IPS-20b (cell line): Measurements from ENCODE around the gene CCDC152.
"Not testable (repeated sequence)": the region's sequence is repeated elsewhere in the genome, so short reads cannot be mapped to it uniquely, and the experiment has no call there.

ENCODE experiments used
- H3K27ac ChIP-seq: one replicate; pipeline ENCODE4 v1.5.1; 2013; ENCODE audit warnings: low read length
- H3K27me3 ChIP-seq: 2 replicates; pipeline ENCODE4 v1.6.1; 2013; ENCODE audit warnings: mild to moderate bottlenecking, low read length, inconsistent platforms; ENCODE audit not compliant: insufficient read depth
- H3K36me3 ChIP-seq: 2 replicates; pipeline ENCODE4 v1.6.1; 2013; ENCODE audit warnings: low read depth, mild to moderate bottlenecking, inconsistent platforms, low read length, moderate library complexity; ENCODE audit not compliant: insufficient read depth
- H3K4me1 ChIP-seq: 2 replicates; pipeline ENCODE4 v1.6.1; 2013; ENCODE audit warnings: mild to moderate bottlenecking, control low read depth, inconsistent platforms, low read length, moderate library complexity; ENCODE audit not compliant: insufficient read depth
- H3K4me3 ChIP-seq: 2 replicates; pipeline ENCODE4 v1.5.1; 2013; ENCODE audit warnings: mild to moderate bottlenecking, low read length, inconsistent platforms
- H3K9ac ChIP-seq: 2 replicates; pipeline ENCODE4 v1.6.1; 2013; ENCODE audit warnings: low read depth, mild to moderate bottlenecking, inconsistent platforms, low read length, moderate library complexity
- H3K9me3 ChIP-seq: 2 replicates; pipeline ENCODE4 v1.6.1; 2013; ENCODE audit warnings: mild to moderate bottlenecking, low read depth, low read length, inconsistent platforms; ENCODE audit not compliant: insufficient read depth

The CCDC152 gene

GRCh38 chr5:42806701-42807262 lies 50.2 kb downstream of the CCDC152 start:
- Histone ChIP-seq H3K4me3 (no peak overlapping the region), H3K27ac (no peak overlapping the region), H3K36me3 (peaks cover 29% of the 10 kb centered on the region), H3K4me1 (peaks cover 8% of the 10 kb centered on the region; the same call in 1 of the 2 replicates), H3K27me3 (no peaks in the 10 kb centered on the region), H3K9me3 (no peaks in the 10 kb centered on the region), H3K9ac (no peak overlapping the region)

DNA sequence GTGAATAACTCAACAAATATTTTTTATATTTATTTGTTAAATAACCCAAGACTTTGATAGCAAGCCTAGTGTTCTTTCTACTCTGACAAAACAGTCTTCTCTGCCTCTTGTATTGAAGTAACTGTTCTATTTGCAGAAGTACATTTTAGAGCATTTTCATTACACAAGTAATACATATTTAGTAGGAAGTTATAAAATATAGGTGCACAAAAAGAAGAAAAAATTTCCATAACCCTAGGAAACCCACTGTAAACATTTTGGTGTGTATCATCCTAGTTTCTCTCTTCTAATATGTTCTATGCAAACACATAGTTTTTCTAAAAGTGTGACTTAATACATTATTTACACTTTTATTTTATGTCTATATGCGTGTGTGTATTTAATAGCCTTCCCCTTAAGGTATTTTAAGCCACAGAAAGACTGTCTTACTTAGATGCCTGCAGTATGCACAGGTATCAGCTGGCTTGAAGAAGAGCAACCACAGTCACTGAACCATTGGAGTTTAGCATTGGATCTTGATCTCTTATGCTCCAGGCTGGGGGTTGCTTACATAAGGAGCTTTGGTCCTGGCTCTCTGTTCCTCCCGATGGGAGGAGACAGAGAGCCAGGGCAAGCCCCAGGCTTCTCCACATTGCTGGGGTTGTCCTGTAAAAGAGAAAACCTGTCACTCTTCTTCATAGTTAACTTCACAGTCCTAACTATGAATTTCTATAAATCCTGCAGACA lies 51.3 kb downstream of the CCDC152 start:
- Histone ChIP-seq H3K9ac (no peak overlapping the region), H3K4me1 (peaks cover 15% of the 10 kb centered on the region), H3K9me3 (no peaks in the 10 kb centered on the region), H3K27ac (no peak overlapping the region), H3K4me3 (no peak overlapping the region), H3K27me3 (no peaks in the 10 kb centered on the region; the same call in 1 of the 2 replicates), H3K36me3 (peaks cover 29% of the 10 kb centered on the region)

DNA sequence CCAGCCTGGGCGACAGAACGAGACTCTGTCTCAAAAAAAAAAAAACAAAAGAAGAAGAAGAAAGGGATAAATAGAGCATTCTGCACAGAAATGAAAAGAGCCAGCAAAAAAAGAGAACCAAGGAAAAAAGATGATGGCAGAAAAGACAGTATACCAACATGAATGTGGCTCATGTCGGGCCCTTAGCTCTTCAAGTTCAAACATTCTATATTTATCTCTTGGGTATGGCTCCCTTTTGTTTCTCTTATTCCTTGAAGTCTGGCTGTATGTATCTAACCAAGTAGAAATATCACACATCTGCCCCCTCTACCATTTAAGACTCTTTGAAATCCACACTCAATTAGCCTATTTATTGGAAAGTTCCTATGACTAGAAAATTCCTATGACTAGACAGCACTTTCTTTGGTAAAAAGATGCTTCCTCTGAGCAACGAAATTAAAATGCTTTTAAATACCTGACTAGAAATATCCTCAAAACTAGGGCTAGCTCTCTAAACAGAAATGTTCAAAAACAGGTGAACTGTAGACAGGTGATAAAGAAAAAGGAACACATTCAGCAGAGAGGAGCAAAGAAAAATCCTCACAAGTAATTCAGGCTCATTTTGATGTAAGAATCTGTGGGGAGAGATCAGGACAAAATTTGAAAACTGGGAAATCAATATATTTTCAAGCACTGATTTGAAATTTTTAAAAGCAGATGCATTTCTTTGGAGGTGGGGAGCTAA lies 52.4 kb downstream of the CCDC152 start:
- Histone ChIP-seq H3K9ac (no peak overlapping the region), H3K4me3 (no peak overlapping the region), H3K36me3 (peaks cover 25% of the 10 kb centered on the region), H3K27me3 (no peaks in the 10 kb centered on the region; the same call in 1 of the 2 replicates), H3K4me1 (peaks cover 21% of the 10 kb centered on the region), H3K27ac (no peak overlapping the region), H3K9me3 (no peaks in the 10 kb centered on the region)

DNA sequence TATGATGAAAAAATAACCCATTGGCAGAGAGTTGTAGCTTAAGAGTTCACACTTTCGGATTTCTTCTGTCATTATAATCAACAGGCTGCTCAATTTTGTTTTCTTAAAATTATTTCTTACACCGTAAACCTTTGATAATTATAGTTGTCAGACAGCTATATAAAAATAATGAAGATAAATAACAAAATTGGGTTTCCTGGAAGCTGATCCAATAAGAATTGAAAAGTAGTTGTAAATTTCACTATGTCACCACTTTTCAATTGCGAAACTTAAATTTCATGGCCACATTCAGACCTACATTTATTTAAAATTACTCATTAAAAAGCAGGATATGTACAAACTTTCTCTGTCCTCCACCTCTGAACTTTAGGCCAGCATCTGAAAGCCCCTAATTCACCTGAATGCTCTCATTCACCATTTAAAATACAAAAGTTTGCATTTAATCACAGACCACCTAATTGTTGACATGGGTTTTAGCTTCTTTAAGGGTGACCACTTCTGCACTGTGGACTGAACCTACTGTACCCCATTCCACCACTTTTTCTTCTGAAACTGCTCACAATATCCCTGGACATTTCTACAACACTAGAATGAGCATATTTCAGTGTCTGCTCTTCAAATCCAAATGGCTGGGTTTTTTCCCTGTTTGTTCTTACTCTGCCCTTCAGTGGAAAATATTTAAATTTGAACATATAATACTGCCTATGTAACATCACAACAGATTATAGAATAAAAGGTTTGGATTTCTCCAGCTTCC lies 54.4 kb downstream of the CCDC152 start:
- Histone ChIP-seq H3K9me3 (no peaks in the 10 kb centered on the region), H3K9ac (peak overlapping the region; percentile 81), H3K36me3 (peaks cover 15% of the 10 kb centered on the region), H3K27me3 (no peaks in the 10 kb centered on the region; the same call in 1 of the 2 replicates), H3K4me3 (peak overlapping the region; percentile 69), H3K4me1 (peaks cover 21% of the 10 kb centered on the region), H3K27ac (no peak overlapping the region)

DNA sequence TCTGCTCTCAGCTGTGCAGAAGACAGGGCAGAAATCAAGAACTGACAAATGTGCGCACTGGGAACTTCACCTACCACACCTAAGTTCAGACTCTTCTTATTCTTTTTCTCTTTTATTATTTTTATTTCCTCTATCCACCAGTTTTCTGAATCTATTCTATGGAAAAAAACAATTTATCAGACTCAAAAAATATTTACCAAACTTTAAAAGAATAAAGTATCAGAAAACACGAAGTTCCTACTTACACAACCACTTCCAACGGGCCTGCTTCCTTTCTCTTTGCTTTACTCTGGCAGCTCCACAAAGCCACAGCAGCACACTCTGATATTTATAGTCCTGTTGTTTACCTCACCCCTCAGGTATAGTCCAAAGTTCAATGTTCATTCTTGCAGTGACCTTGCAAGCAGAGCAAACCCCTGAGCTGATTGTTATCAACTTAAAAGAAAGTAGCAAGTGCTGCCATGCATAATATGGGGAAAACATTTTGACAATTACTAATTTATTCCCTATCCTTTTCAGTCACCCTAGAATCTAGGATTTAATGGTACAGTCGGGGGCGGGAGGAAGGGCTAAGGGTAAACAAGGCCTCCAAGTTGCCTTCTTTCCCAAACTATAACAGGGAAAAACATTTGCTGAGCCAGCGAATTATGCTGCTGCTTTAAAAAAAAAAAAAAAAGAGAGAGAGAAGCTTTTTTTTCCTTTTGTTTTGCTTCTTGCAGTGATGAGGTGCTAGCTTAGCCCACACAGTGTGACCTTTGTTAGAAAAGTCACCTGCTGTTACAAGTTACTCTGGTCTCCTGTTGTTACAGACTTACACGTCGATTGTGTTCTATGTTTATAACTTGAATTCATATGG lies 55.2 kb downstream of the CCDC152 start, which contains the start of gene SELENOP:
Gene SELENOP (minus strand): TSS at position 302 of the 856 bp plus-strand sequence. CDS start 3,539 bp downstream, outside the sequence.
- no peaks in the 10 kb centered on the region; the same call in 1 of the 2 replicates for H3K27me3 ChIP-seq
- peak within 1 kb of the TSS; percentile 87 for H3K27ac ChIP-seq
- H3K9ac ChIP-seq, result peak within 1 kb of the TSS; percentile 81
- peaks cover 21% of the 10 kb centered on the region for H3K4me1 ChIP-seq
- peak within 1 kb of the TSS; percentile 69 for H3K4me3 ChIP-seq
- H3K9me3 ChIP-seq, result no peaks in the 10 kb centered on the region
- H3K36me3 ChIP-seq, result peaks cover 7% of the 10 kb centered on the region

DNA sequence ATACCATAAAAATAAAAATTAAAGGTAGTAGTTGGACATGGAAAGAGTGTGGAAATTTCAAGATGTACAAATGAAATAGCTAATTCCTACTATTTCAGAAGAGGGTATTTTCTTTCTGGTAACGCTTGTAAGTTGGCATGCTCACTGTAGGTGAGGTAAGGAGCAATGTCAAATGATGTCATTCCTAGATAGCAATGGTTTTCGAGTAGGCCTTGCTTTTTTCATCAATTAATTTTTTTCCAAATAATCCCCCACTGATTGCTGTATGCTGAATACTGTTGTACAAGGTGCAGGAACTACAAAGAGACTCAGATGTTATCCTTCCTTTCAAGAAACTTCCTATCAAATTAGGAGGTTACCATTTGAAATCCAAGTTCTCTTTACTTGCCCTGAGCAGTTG lies 56.0 kb downstream of the CCDC152 start:
- Histone ChIP-seq H3K27me3 (no peaks in the 10 kb centered on the region; the same call in 1 of the 2 replicates), H3K27ac (no peak overlapping the region), H3K4me3 (0 out of 2 replicates have a peak overlapping the region, but pooled peaks have one; percentile 0), H3K9me3 (no peaks in the 10 kb centered on the region), H3K36me3 (no peaks in the 10 kb centered on the region), H3K9ac (no peak overlapping the region), H3K4me1 (peaks cover 21% of the 10 kb centered on the region)

GRCh38 chr5:42813533-42813932 lies 56.9 kb downstream of the CCDC152 start:
- H3K4me3 ChIP-seq, result peak overlapping the region; percentile 33; the same call in 1 of the 2 replicates
- no peaks in the 10 kb centered on the region for H3K9me3 ChIP-seq
- no peaks in the 10 kb centered on the region for H3K36me3 ChIP-seq
- H3K4me1 ChIP-seq, result peaks cover 21% of the 10 kb centered on the region
- no peak overlapping the region for H3K27ac ChIP-seq
- H3K27me3 ChIP-seq, result no peaks in the 10 kb centered on the region; the same call in 1 of the 2 replicates
- H3K9ac ChIP-seq, result peak overlapping the region; percentile 30; the same call in 1 of the 2 replicates

DNA sequence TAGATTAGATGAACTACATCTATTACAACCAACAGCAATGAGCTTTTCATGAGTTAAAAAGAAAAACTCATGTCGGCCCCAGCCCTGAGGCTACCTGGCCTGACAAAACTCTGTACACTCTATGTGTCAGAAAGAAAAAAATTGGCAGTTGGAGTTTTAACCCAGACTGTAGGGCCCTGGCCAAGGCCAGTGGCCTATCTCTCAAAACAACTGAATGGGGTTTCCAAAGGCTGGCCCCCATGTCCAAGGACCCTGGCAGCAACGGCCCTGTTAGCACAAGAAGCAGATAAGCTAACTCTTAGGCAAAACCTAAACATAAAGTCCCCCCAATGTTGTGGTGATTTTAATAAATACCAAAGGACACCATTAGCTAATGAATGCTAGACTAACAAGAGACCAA lies 59.9 kb downstream of the CCDC152 start:
- not testable (repeated sequence) for H3K27ac ChIP-seq, H3K9me3 ChIP-seq, H3K9ac ChIP-seq, H3K27me3 ChIP-seq, H3K36me3 ChIP-seq, H3K4me3 ChIP-seq
- H3K4me1 ChIP-seq, result peaks cover 13% of the 10 kb centered on the region

GRCh38 chr5:42819745-42820144 lies 63.1 kb downstream of the CCDC152 start:
- no peak overlapping the region for H3K4me3 ChIP-seq
- H3K36me3 ChIP-seq, result no peaks in the 10 kb centered on the region
- no peaks in the 10 kb centered on the region; the same call in 1 of the 2 replicates for H3K4me1 ChIP-seq
- H3K27me3 ChIP-seq, result no peaks in the 10 kb centered on the region
- H3K9ac ChIP-seq, result no peak overlapping the region
- no peaks in the 10 kb centered on the region for H3K9me3 ChIP-seq
- no peak overlapping the region for H3K27ac ChIP-seq

- no peak overlapping the region for H3K9ac ChIP-seq
- no peak overlapping the region for H3K4me3 ChIP-seq
- H3K9me3 ChIP-seq, result no peaks in the 10 kb centered on the region
- H3K27ac ChIP-seq, result no peak overlapping the region
- no peaks in the 10 kb centered on the region for H3K27me3 ChIP-seq
- no peaks in the 10 kb centered on the region for H3K36me3 ChIP-seq
- H3K4me1 ChIP-seq, result no peaks in the 10 kb centered on the region
Measured at GRCh38 chr5:42822548-42822947, 65.9 kb downstream of the CCDC152 start.
